OCI-LY3 (cell line): ENCODE results near the gene CHD6.

ENCODE experiments used
- CTCF ChIP-seq: fragments of 200-600, 300-600 bp; sonication (generic); IDR thresholded peaks from 2 replicates; pipeline ENCODE4 v1.5.1; 2014; ENCODE audit warnings: antibody characterized with exemption, low read length, low read depth
- EZH2phosphoT487 ChIP-seq: fragments of 200-600 bp; shearing (Covaris generic); IDR thresholded peaks from 2 replicates; pipeline ENCODE4 v1.6.1; 2018; ENCODE audit warnings: antibody characterized with exemption, mixed run types, low read depth

- no peak for TF ChIP-seq CTCF
- TF ChIP-seq EZH2phosphoT487: no peak
Observed at GRCh38 chr20:41426086-41426830, 191.9 kb downstream of the CHD6 start.
